Measurements from ENCODE around the gene RBM10. TPM values are rescaled to one million over a fixed set of nuclear protein-coding genes. Genes with fewer than 3 reads are reported as not detected.
A peak's percentile ranks its signal among the peaks of the same experiment; 100 is the strongest.

RBM10 gene
- total RNA-seq, 5 donors from 2014 or later (not counting 1 experiment from before 2014, with no cell fraction given), result 37.3 to 60.3 (median 55.8) TPM

- H3K4me3 ChIP-seq (ENCODE audit: control insufficient read depth in 1 of 2, extremely low read depth in 1 of 2, low read length in 1 of 2), result peak overlapping the region; percentile 60 to 79
- CTCF ChIA-PET, result interaction anchor here (0.6 to 3.0 kb wide), 3 partner anchors 190 to 193 kb away, joined by 3 to 14 read pairs (median 7); no protein-coding TSS in a partner anchor
- DNase-seq (no peak), ATAC-seq (replicated peaks in 1 of 4) (no peak)
- no peaks in the 10 kb centered on the region for H3K27me3 ChIP-seq (replicated peaks in 1 of 2; ENCODE audit: control insufficient read depth in 2 of 2, extremely low read depth in 1 of 2, insufficient read depth in 2 of 2, low read length in 1 of 2)
- H3K9me3 ChIP-seq, result no peaks in the 10 kb centered on the region
- H3K4me1 ChIP-seq (ENCODE audit: control insufficient read depth in 1 of 2, extremely low read depth in 1 of 2, insufficient read depth in 2 of 2, low read length in 2 of 2), result peaks cover 28 to 47% of the 10 kb centered on the region in 2 experiments
- H3K27ac ChIP-seq (ENCODE audit: low read length), result peak overlapping the region; percentile 79
- H3K36me3 ChIP-seq (ENCODE audit: control insufficient read depth in 2 of 2, extremely low read depth in 1 of 2, insufficient read depth in 1 of 2, low read length in 1 of 2), result peaks cover 2 to 5% of the 10 kb centered on the region in 2 donors
- Mint-ChIP-seq H3K27me3 (no peaks in the 10 kb centered on the region), H3K9me3 (no peaks in the 10 kb centered on the region), H3K4me1 (peaks cover 45 to 53% (median 49%) of the 10 kb centered on the region in 3 donors), H3K36me3 (no peaks in the 10 kb centered on the region), H3K4me3 (peak overlapping the region; percentile 85 to 92 (median 91)), H3K27ac (peak overlapping the region in 1 of 2 donors; percentile 94)
- POLR2A ChIA-PET, result interaction anchor here in 1 of 2 donors (0.6 kb wide), 1 partner anchor 120 kb away, joined by 3 read pairs; no protein-coding TSS in a partner anchor
- no CpG with 5 or more reads among the region's 16 CpGs for WGBS (ENCODE audit: insufficient coverage)
Measured at GRCh38 chrX:47191806-47192401, 46.9 kb downstream of the RBM10 start.

GRCh38 chrX:47193475-47194193 is 48.6 kb downstream of the RBM10 start, which contains the start of gene UBA1:
UBA1 (plus strand) TSS chrX:47193829; CDS start chrX:47198803, 4,974 bp downstream.
- Mint-ChIP-seq H3K36me3 (no peaks in the 10 kb centered on the region), H3K9me3 (no peaks in the 10 kb centered on the region), H3K27me3 (no peaks in the 10 kb centered on the region), H3K4me1 (peaks cover 60 to 70% (median 67%) of the 10 kb centered on the region in 3 donors), H3K27ac (peak within 1 kb of the TSS; percentile 98), H3K4me3 (peak within 1 kb of the TSS; percentile 91 to 99 (median 96))
- peak; percentile 86 to 99 (median 91) for DNase-seq
- Histone ChIP-seq H3K4me3 (ENCODE audit: control insufficient read depth in 1 of 2, extremely low read depth in 1 of 2, low read length in 1 of 2) (peak within 1 kb of the TSS; percentile 75 to 94), H3K9me3 (no peaks in the 10 kb centered on the region), H3K4me1 (ENCODE audit: control insufficient read depth in 1 of 2, extremely low read depth in 1 of 2, insufficient read depth in 2 of 2, low read length in 2 of 2) (peaks cover 29 to 60% of the 10 kb centered on the region in 2 experiments), H3K36me3 (ENCODE audit: control insufficient read depth in 2 of 2, extremely low read depth in 1 of 2, insufficient read depth in 1 of 2, low read length in 1 of 2) (peaks cover 5 to 14% of the 10 kb centered on the region in 2 donors), H3K27me3 (replicated peaks in 1 of 2; ENCODE audit: control insufficient read depth in 2 of 2, extremely low read depth in 1 of 2, insufficient read depth in 2 of 2, low read length in 1 of 2) (no peaks in the 10 kb centered on the region), H3K27ac (ENCODE audit: low read length) (peak within 1 kb of the TSS; percentile 81)
- POLR2A ChIA-PET, result interaction anchor here in 1 of 2 donors (0.6 kb wide), 2 partner anchors 178 to 870 kb away, joined by 5 to 9 read pairs; no protein-coding TSS in a partner anchor
- CTCF ChIA-PET, result interaction anchor here in 1 of 2 donors (0.8 kb wide), 1 partner anchor 190 kb away, joined by 4 read pairs; no protein-coding TSS in a partner anchor
- peak; percentile 78 to 85 (median 81) for ATAC-seq (replicated peaks in 1 of 4)
- WGBS (ENCODE audit: insufficient coverage), result 0% methylated on average over 9 of the region's 50 CpGs

- Mint-ChIP-seq H3K27me3 (no peaks in the 10 kb centered on the region), H3K36me3 (no peaks in the 10 kb centered on the region), H3K4me1 (peaks cover 60 to 73% (median 69%) of the 10 kb centered on the region in 3 donors), H3K9me3 (no peaks in the 10 kb centered on the region), H3K27ac (peak overlapping the region; percentile 98), H3K4me3 (peak overlapping the region; percentile 91 to 99 (median 96))
- ChIA-PET POLR2A (interaction anchor here (0.5 to 0.6 kb wide), 3 partner anchors 178 to 1808 kb away, joined by 5 to 9 read pairs (median 6); partner anchors contain the start of gene GRIPAP1 (in 1 of the 2)), CTCF (interaction anchor here in 1 of 2 donors (0.6 to 0.8 kb wide), 2 partner anchors 19 to 190 kb away, joined by 3 to 4 read pairs; no protein-coding TSS in a partner anchor)
- ATAC-seq (replicated peaks in 1 of 4), result peak in 2 of 4 experiments; percentile 0
- Histone ChIP-seq H3K36me3 (ENCODE audit: control insufficient read depth in 2 of 2, extremely low read depth in 1 of 2, insufficient read depth in 1 of 2, low read length in 1 of 2) (peaks cover 5 to 21% of the 10 kb centered on the region in 2 donors), H3K9me3 (no peaks in the 10 kb centered on the region), H3K27ac (ENCODE audit: low read length) (peak overlapping the region; percentile 81), H3K27me3 (replicated peaks in 1 of 2; ENCODE audit: control insufficient read depth in 2 of 2, extremely low read depth in 1 of 2, insufficient read depth in 2 of 2, low read length in 1 of 2) (no peaks in the 10 kb centered on the region), H3K4me1 (ENCODE audit: control insufficient read depth in 1 of 2, extremely low read depth in 1 of 2, insufficient read depth in 2 of 2, low read length in 2 of 2) (peaks cover 29 to 60% of the 10 kb centered on the region in 2 experiments), H3K4me3 (ENCODE audit: control insufficient read depth in 1 of 2, extremely low read depth in 1 of 2, low read length in 1 of 2) (peak overlapping the region; percentile 75 to 94)
- DNase-seq, result no peak
- WGBS (ENCODE audit: insufficient coverage), result 3% methylated on average over 8 of the region's 14 CpGs
Measured at GRCh38 chrX:47194194-47194787, 49.3 kb downstream of the RBM10 start.

DNA sequence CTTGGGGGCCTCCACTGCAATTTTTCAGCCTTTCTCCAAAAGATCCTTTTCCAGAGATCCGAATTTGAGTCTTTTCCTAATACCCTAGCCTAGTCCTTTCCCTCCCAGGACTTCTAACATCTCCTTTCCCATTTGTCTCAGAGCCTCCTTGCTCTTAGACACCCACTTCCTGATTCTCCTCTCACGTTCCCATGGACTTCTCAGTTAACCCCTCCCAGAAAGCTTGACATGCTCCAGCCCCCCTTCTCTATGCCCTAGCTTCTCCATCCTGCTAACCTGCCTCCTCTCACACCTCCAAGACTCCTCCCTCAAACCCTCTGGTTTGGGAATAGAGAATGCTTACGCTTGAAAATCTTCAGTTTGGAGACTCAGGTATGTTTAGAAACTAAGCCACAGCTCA is 51.1 kb downstream of the RBM10 start:
- Mint-ChIP-seq H3K4me3 (peak overlapping the region; percentile 67 to 99 (median 91)), H3K27ac (peak overlapping the region; percentile 63 to 79), H3K9me3 (no peaks in the 10 kb centered on the region), H3K4me1 (peaks cover 51 to 69% (median 62%) of the 10 kb centered on the region in 3 donors), H3K36me3 (peaks cover 6% of the 10 kb centered on the region), H3K27me3 (no peaks in the 10 kb centered on the region)
- Histone ChIP-seq H3K9me3 (no peaks in the 10 kb centered on the region), H3K4me1 (ENCODE audit: control insufficient read depth in 1 of 2, extremely low read depth in 1 of 2, insufficient read depth in 2 of 2, low read length in 2 of 2) (peaks cover 29 to 57% of the 10 kb centered on the region in 2 experiments), H3K36me3 (ENCODE audit: control insufficient read depth in 2 of 2, extremely low read depth in 1 of 2, insufficient read depth in 1 of 2, low read length in 1 of 2) (peaks cover 11 to 36% of the 10 kb centered on the region in 2 donors), H3K27ac (ENCODE audit: low read length) (peak overlapping the region; percentile 18), H3K27me3 (replicated peaks in 1 of 2; ENCODE audit: control insufficient read depth in 2 of 2, extremely low read depth in 1 of 2, insufficient read depth in 2 of 2, low read length in 1 of 2) (no peaks in the 10 kb centered on the region), H3K4me3 (ENCODE audit: control insufficient read depth in 1 of 2, extremely low read depth in 1 of 2, low read length in 1 of 2) (peak overlapping the region in 1 of 2 donors; percentile 8)
- ChIA-PET POLR2A (no interaction called here), CTCF (interaction anchor here in 1 of 2 donors (1.1 kb wide), 1 partner anchor 327 kb away, joined by 3 read pairs; no protein-coding TSS in a partner anchor)
- ATAC-seq (replicated peaks in 1 of 4) (no peak), DNase-seq (no peak)
- WGBS (ENCODE audit: insufficient coverage), result 80% methylated on average over 1 of the region's 3 CpGs

DNA sequence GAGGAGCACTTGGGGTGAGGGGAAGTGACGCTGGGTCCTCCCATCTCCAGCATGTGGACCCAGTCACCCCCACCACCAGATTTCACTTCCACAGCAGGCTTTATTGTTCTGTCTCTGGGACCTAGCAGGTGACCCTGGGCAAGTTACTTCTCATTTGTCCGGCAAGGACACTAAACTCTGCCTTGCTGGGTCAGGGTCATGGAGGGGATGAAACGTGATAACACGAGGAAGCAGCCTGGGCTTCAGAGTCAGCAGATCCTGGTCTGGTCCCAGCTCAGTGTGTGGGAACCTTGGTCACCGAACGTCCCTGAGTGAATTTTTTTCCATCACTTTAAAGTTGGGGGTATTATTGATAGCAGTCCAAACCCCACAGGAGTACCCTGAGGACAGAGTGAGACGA is 52.5 kb downstream of the RBM10 start:
- H3K27me3 Mint-ChIP-seq, result no peaks in the 10 kb centered on the region
- H3K4me3 Mint-ChIP-seq, result peak overlapping the region in 2 of 3 donors; percentile 17 to 91
- 83% methylated on average over 1 of the region's 7 CpGs for WGBS (ENCODE audit: insufficient coverage)

More for the DNA sequence above, 52.5 kb downstream of the RBM10 start:
- ChIA-PET CTCF (no interaction called here), POLR2A (no interaction called here)
- ATAC-seq (replicated peaks in 1 of 4) (no peak), DNase-seq (no peak)
- no peak overlapping the region for H3K4me3 ChIP-seq (ENCODE audit: control insufficient read depth in 1 of 2, extremely low read depth in 1 of 2, low read length in 1 of 2)
- peaks cover 56 to 61% (median 60%) of the 10 kb centered on the region in 3 donors for H3K4me1 Mint-ChIP-seq
- no peaks in the 10 kb centered on the region for H3K27me3 ChIP-seq (replicated peaks in 1 of 2; ENCODE audit: control insufficient read depth in 2 of 2, extremely low read depth in 1 of 2, insufficient read depth in 2 of 2, low read length in 1 of 2)
- H3K4me1 ChIP-seq (ENCODE audit: control insufficient read depth in 1 of 2, extremely low read depth in 1 of 2, insufficient read depth in 2 of 2, low read length in 2 of 2), result peaks cover 24 to 50% of the 10 kb centered on the region in 2 experiments
- no peaks in the 10 kb centered on the region for H3K9me3 ChIP-seq
- H3K36me3 ChIP-seq (ENCODE audit: control insufficient read depth in 2 of 2, extremely low read depth in 1 of 2, insufficient read depth in 1 of 2, low read length in 1 of 2), result peaks cover 19 to 50% of the 10 kb centered on the region in 2 donors
- H3K27ac ChIP-seq (ENCODE audit: low read length), result no peak overlapping the region
- peaks cover 19% of the 10 kb centered on the region for H3K36me3 Mint-ChIP-seq
- H3K9me3 Mint-ChIP-seq, result no peaks in the 10 kb centered on the region
- H3K27ac Mint-ChIP-seq, result peak overlapping the region; percentile 12 to 46

All from T-cell (primary cell).